Ectodermal cell (in vitro differentiated cells): ENCODE measurements around the gene ZDHHC3.

Experiments
- H3K27ac ChIP-seq: 2 replicates; pipeline ENCODE4 v1.7.0; 2013; ENCODE audit warnings: mild to moderate bottlenecking, low read depth, low read length; ENCODE audit not compliant: insufficient read depth, poor library complexity, severe bottlenecking
- H3K27me3 ChIP-seq: 2 replicates; pipeline ENCODE4 v1.7.0; 2013; ENCODE audit warnings: mild to moderate bottlenecking, low read length; ENCODE audit not compliant: insufficient read depth, control insufficient read depth, poor library complexity, severe bottlenecking
- H3K36me3 ChIP-seq: one replicate; pipeline ENCODE4 v1.7.0; 2013; ENCODE audit warnings: low read length; ENCODE audit not compliant: control insufficient read depth, insufficient read depth
- H3K4me1 ChIP-seq: one replicate; pipeline ENCODE4 v1.7.0; 2013; ENCODE audit warnings: low read length; ENCODE audit not compliant: control insufficient read depth, insufficient read depth
- H3K4me3 ChIP-seq: 2 replicates; pipeline ENCODE4 v1.7.0; 2013; ENCODE audit warnings: low read depth, low read length, control low read depth; ENCODE audit not compliant: insufficient read depth
- H3K9me3 ChIP-seq: 2 replicates; pipeline ENCODE4 v1.7.0; 2013; ENCODE audit warnings: mild to moderate bottlenecking, low read length, moderate library complexity; ENCODE audit not compliant: control insufficient read depth
- WGBS, 2 experiments: methylation state at CpG; one replicate each; pipeline ENCODE4 v1.1.7; 2013; ENCODE audit warnings: missing lambda C conversion rate in 2 of 2; 5-methylcytosine and 5-hydroxymethylcytosine counted together

ZDHHC3 gene

DNA sequence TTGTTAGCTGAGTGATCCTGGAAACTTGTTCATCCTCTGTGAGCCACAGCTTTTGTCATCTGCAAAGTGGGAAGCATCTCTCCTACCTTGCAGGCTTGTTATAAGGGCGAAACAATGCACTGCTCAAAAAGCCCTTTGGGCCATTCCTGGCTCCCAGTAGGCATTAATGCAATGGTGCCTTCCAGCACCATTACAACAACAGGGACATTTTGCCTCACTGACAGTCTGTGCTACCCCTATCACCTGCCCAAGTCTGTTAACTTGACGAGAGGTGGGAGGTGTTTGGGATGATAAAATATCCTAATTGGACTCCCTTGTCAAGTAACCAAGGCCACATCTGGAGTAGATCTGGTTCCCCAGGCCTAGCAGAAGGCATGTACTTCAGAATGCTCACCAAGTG is 44.2 kb downstream of the ZDHHC3 start:
- WGBS, 2 experiments: 97% methylated on average over 2 of the region's 2 CpGs
- no peak overlapping the region for H3K27ac ChIP-seq
- H3K4me3 ChIP-seq: no peak overlapping the region
- no peaks in the 10 kb centered on the region for H3K27me3 ChIP-seq
- peaks cover 12% of the 10 kb centered on the region for H3K36me3 ChIP-seq
- no peaks in the 10 kb centered on the region for H3K9me3 ChIP-seq
- H3K4me1 ChIP-seq: peaks cover 10% of the 10 kb centered on the region

DNA sequence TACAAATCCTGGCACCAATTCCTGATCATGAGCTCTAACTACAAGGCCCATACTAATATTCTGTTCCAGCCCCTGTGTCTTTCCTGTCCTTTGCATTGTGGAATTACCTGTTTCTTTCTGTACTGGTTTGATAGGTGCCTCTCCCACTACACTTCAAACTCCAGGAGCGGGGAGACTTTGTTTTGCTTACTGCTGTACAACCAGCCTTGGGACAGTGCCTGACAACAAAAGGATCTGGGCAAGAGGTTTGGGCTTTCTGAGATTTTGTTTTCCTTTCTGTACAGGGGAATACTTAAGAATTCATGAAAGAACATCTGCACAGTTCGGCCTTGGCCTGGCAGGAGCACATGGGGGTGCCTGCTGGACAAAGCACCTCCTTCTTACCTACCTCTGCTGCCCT is 45.1 kb downstream of the ZDHHC3 start:
- Histone ChIP-seq H3K9me3 (no peaks in the 10 kb centered on the region), H3K4me3 (no peak overlapping the region), H3K27me3 (no peaks in the 10 kb centered on the region), H3K4me1 (peaks cover 10% of the 10 kb centered on the region), H3K36me3 (peaks cover 12% of the 10 kb centered on the region), H3K27ac (no peak overlapping the region)
- 92 to 98% methylated on average over 2 of the region's 2 CpGs for whole genome bisulfite sequencing, 2 experiments

DNA sequence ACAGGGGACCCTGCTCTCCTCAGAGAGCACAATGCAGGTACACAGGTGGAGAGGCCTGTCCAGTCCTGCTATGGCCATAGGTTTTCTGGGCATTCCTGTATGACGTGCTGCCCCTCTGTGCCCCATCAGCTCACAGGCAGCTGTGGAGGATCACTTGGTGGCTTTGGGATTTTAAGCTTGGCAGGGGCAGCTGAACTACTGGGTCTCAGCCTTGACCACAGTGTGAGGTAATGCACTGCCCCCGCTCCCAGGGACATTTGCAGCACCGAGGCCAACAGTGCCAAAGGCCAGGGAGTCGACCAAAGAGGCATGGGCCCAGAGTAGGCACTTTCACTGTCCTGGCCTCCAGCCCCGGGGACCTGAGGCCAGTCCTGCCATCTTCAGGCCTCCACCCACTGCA is 46.2 kb downstream of the ZDHHC3 start:
- WGBS, 2 experiments: 93 to 95% methylated on average over 5 of the region's 5 CpGs
- Histone ChIP-seq H3K36me3 (peaks cover 6% of the 10 kb centered on the region), H3K27ac (no peak overlapping the region), H3K27me3 (no peaks in the 10 kb centered on the region), H3K4me3 (no peak overlapping the region), H3K4me1 (peaks cover 10% of the 10 kb centered on the region), H3K9me3 (no peaks in the 10 kb centered on the region)

DNA sequence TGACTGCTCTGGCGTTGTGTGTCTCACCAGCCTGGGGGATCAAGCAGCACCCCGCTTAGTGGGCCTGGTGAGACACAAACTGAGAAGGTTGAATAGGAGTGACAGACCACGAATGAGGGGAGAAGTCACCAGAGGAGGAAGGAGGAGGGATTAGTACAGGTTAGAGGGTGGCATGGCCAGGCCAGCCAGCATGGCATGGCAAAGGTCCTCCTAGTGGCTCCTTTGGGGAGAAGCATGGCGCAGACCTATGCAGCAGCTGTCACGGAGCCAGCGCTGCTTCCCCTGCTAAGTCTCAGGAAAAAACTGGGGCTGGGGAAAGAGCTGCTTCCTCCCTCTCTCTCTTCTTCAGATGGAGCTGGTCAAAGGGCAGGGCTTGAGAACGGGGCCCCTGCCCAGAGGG is 48.6 kb downstream of the ZDHHC3 start:
- H3K9me3 ChIP-seq: no peaks in the 10 kb centered on the region
- H3K27me3 ChIP-seq: no peaks in the 10 kb centered on the region
- H3K27ac ChIP-seq: no peak overlapping the region
- no peak overlapping the region for H3K4me3 ChIP-seq
- peaks cover 2% of the 10 kb centered on the region for H3K36me3 ChIP-seq
- WGBS, 2 experiments: 94 to 97% methylated on average over 7 of the region's 7 CpGs
- H3K4me1 ChIP-seq: peaks cover 6% of the 10 kb centered on the region

GRCh38 chr3:44926921-44927320 is 49.1 kb downstream of the ZDHHC3 start:
- Histone ChIP-seq H3K27ac (no peak overlapping the region), H3K27me3 (no peaks in the 10 kb centered on the region), H3K4me3 (no peak overlapping the region), H3K4me1 (peaks cover 3% of the 10 kb centered on the region), H3K36me3 (peaks cover 2% of the 10 kb centered on the region), H3K9me3 (no peaks in the 10 kb centered on the region)
- WGBS, 2 experiments: 96 to 97% methylated on average over 7 of the region's 7 CpGs

- Histone ChIP-seq H3K4me1 (no peaks in the 10 kb centered on the region), H3K9me3 (no peaks in the 10 kb centered on the region), H3K36me3 (peaks cover 2% of the 10 kb centered on the region), H3K4me3 (no peak overlapping the region), H3K27me3 (no peaks in the 10 kb centered on the region), H3K27ac (no peak overlapping the region)
- WGBS, 2 experiments: 91 to 93% methylated on average over 10 of the region's 10 CpGs
Observed at GRCh38 chr3:44926172-44926571, 49.8 kb downstream of the ZDHHC3 start.

DNA sequence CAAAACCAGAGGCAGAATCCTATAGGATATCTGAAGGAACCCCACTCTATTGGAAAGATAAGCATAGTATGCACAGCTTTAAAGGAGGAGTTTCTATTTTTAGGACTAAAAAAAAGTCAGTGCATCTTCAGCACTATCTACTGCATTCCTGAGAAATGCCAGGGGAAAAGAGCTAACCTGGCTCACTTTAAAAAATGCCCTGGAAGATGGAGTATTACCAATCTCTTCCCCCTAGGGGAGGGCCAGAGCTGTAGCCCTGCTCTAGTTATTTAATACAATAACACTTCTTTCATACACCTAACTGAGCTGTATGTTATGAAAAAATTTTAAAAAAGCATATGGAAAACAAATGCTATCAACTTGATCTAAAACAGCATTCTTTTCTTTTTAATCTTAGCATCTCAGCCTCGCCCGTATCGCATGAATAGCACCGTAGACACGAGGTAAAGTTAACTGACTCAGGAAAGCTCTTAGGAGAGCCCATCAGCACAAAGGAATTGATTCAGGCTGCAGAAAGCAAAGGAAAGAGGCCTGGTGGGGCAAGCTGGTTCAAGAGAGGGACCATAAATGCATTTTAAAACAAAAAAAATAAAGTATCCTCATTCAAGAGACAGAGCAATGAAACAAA is 51.4 kb downstream of the ZDHHC3 start:
- H3K9me3 ChIP-seq: no peaks in the 10 kb centered on the region
- 92 to 98% methylated on average over 5 of the region's 5 CpGs for WGBS, 2 experiments
- H3K27ac ChIP-seq: no peak overlapping the region
- H3K4me3 ChIP-seq: no peak overlapping the region
- H3K4me1 ChIP-seq: no peaks in the 10 kb centered on the region
- H3K36me3 ChIP-seq: peaks cover 2% of the 10 kb centered on the region
- no peaks in the 10 kb centered on the region for H3K27me3 ChIP-seq

- Histone ChIP-seq H3K27ac (no peak overlapping the region), H3K4me1 (no peaks in the 10 kb centered on the region), H3K27me3 (no peaks in the 10 kb centered on the region), H3K4me3 (no peak overlapping the region), H3K36me3 (no peaks in the 10 kb centered on the region), H3K9me3 (no peaks in the 10 kb centered on the region)
- 93 to 94% methylated on average over 3 of the region's 3 CpGs for WGBS, 2 experiments
Observed at GRCh38 chr3:44923632-44924456, 52.1 kb downstream of the ZDHHC3 start.

GRCh38 chr3:44920081-44920480 is 55.9 kb downstream of the ZDHHC3 start:
- Histone ChIP-seq H3K4me3 (no peak overlapping the region), H3K4me1 (no peaks in the 10 kb centered on the region), H3K36me3 (no peaks in the 10 kb centered on the region), H3K27me3 (no peaks in the 10 kb centered on the region), H3K9me3 (no peaks in the 10 kb centered on the region), H3K27ac (no peak overlapping the region)
- 94% methylated on average over 3 of the region's 3 CpGs for WGBS, 2 experiments

- no peaks in the 10 kb centered on the region for H3K4me1 ChIP-seq
- H3K9me3 ChIP-seq: no peaks in the 10 kb centered on the region
- H3K27ac ChIP-seq: no peak overlapping the region
- WGBS, 2 experiments: 94 to 95% methylated on average over 6 of the region's 6 CpGs
- no peaks in the 10 kb centered on the region for H3K27me3 ChIP-seq
- H3K36me3 ChIP-seq: no peaks in the 10 kb centered on the region
- no peak overlapping the region for H3K4me3 ChIP-seq
Observed at GRCh38 chr3:44918581-44918980, 57.4 kb downstream of the ZDHHC3 start.
